PC-3 (cell line): ENCODE data around the gene TRDMT1.

Experiments used
- CTCF ChIP-seq: fragments of 300-600 bp; sonication (generic); conservative IDR thresholded peaks from 2 replicates; pipeline ENCODE4 v1.5.1; 2017; ENCODE audit warnings: antibody characterized with exemption, low read depth, mild to moderate bottlenecking, low read length
- EZH2 ChIP-seq: fragments of 300-600 bp; sonication (generic); IDR thresholded peaks from one replicate; pipeline ENCODE4 v1.6.1; 2017; ENCODE audit warnings: antibody characterized with exemption, mild to moderate bottlenecking, low read length; ENCODE audit not compliant: unreplicated experiment
- EZH2phosphoT487 ChIP-seq: fragments of 300-600 bp; sonication (generic); IDR thresholded peaks from 2 replicates; pipeline ENCODE4 v1.6.1; 2018; ENCODE audit warnings: mild to moderate bottlenecking, antibody characterized with exemption, low read length, borderline replicate concordance

- TF ChIP-seq CTCF (no peak), EZH2phosphoT487 (no peak), EZH2 (no peak)
Observed at GRCh38 chr10:17185873-17186272, 15.6 kb downstream of the TRDMT1 start.
